ENCODE results near the gene SRGAP1. TPM values are rescaled to one million over a fixed set of nuclear protein-coding genes. Genes with fewer than 3 reads are reported as not detected.

The SRGAP1 gene
- total RNA-seq, 1 donor, result 26.1 TPM

GRCh38 chr12:63989301-63989845 lies 144.9 kb downstream of the SRGAP1 start:
- no peaks in the 10 kb centered on the region for H4K20me1 ChIP-seq (ENCODE audit: insufficient read depth, low read length)
- H3K27me3 ChIP-seq (ENCODE audit: insufficient read depth, low read length), result no peaks in the 10 kb centered on the region
- no peaks in the 10 kb centered on the region for H3K9me3 ChIP-seq (ENCODE audit: low read depth, low read length)
- no peak overlapping the region for H3K4me2 ChIP-seq (ENCODE audit: insufficient read depth, low read length)
- peaks cover 17% of the 10 kb centered on the region for H3K4me1 ChIP-seq (ENCODE audit: insufficient read depth, low read length)
- H3K36me3 ChIP-seq (ENCODE audit: insufficient read depth, low read length), result peaks cover 8% of the 10 kb centered on the region
- H3K27ac ChIP-seq (ENCODE audit: low read depth, low read length), result peak overlapping the region; percentile 25
- TF ChIP-seq, protein P1, sequence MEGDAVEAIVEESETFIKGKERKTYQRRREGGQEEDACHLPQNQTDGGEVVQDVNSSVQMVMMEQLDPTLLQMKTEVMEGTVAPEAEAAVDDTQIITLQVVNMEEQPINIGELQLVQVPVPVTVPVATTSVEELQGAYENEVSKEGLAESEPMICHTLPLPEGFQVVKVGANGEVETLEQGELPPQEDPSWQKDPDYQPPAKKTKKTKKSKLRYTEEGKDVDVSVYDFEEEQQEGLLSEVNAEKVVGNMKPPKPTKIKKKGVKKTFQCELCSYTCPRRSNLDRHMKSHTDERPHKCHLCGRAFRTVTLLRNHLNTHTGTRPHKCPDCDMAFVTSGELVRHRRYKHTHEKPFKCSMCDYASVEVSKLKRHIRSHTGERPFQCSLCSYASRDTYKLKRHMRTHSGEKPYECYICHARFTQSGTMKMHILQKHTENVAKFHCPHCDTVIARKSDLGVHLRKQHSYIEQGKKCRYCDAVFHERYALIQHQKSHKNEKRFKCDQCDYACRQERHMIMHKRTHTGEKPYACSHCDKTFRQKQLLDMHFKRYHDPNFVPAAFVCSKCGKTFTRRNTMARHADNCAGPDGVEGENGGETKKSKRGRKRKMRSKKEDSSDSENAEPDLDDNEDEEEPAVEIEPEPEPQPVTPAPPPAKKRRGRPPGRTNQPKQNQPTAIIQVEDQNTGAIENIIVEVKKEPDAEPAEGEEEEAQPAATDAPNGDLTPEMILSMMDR (IDR thresholded peaks at IDR 0.05; ENCODE audit: extremely low read depth, low read depth, low read length), result no peak
- H3K79me2 ChIP-seq (ENCODE audit: insufficient read depth, low read length), result peaks cover 42% of the 10 kb centered on the region
- no peak overlapping the region for H2AFZ ChIP-seq (ENCODE audit: low read length)
- peak; percentile 31 for DNase-seq (ENCODE audit: insufficient read length, low spot score, missing footprints)
- H3K4me3 ChIP-seq (ENCODE audit: insufficient read depth, low read length), result no peak overlapping the region

- Histone ChIP-seq H4K20me1 (ENCODE audit: insufficient read depth, low read length) (no peaks in the 10 kb centered on the region), H3K27me3 (ENCODE audit: insufficient read depth, low read length) (no peaks in the 10 kb centered on the region), H2AFZ (ENCODE audit: low read length) (no peak overlapping the region), H3K9me3 (ENCODE audit: low read depth, low read length) (no peaks in the 10 kb centered on the region), H3K4me1 (ENCODE audit: insufficient read depth, low read length) (peaks cover 23% of the 10 kb centered on the region), H3K4me2 (ENCODE audit: insufficient read depth, low read length) (no peak overlapping the region), H3K79me2 (ENCODE audit: insufficient read depth, low read length) (peaks cover 42% of the 10 kb centered on the region), H3K36me3 (ENCODE audit: insufficient read depth, low read length) (peaks cover 8% of the 10 kb centered on the region), H3K4me3 (ENCODE audit: insufficient read depth, low read length) (no peak overlapping the region), H3K27ac (ENCODE audit: low read depth, low read length) (no peak overlapping the region)
- TF ChIP-seq, protein P1 (IDR thresholded peaks at IDR 0.05; ENCODE audit: extremely low read depth, low read depth, low read length), result no peak
- no peak for DNase-seq (ENCODE audit: insufficient read length, low spot score, missing footprints)
Measured at GRCh38 chr12:63990828-63991547, 146.5 kb downstream of the SRGAP1 start.

DNA sequence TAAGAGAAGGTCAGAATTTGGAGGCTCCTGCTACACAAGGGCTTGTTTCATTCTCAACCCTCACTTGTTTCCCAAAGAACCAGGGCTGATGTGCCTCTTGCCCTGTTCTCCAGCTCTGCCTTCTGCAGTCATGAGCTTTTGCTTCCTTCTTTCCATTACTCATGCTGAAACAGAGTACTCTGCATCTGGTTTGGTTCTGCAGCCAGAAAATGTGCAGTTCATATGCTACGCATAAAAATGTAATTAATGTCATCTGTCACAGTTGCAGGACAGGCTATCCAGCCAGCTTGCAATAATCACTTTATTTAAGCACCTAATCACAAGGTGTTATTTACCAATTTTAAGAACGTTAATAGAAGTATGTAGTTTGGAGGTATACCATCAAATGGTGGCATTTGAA lies 150.2 kb downstream of the SRGAP1 start:
- H3K4me3 ChIP-seq (ENCODE audit: insufficient read depth, low read length), result no peak overlapping the region
- no peaks in the 10 kb centered on the region for H4K20me1 ChIP-seq (ENCODE audit: insufficient read depth, low read length)
- H3K27me3 ChIP-seq (ENCODE audit: insufficient read depth, low read length), result no peaks in the 10 kb centered on the region
- H3K79me2 ChIP-seq (ENCODE audit: insufficient read depth, low read length), result peaks cover 35% of the 10 kb centered on the region
- TF ChIP-seq, protein P1 (IDR thresholded peaks at IDR 0.05; ENCODE audit: extremely low read depth, low read depth, low read length), result no peak
- H2AFZ ChIP-seq (ENCODE audit: low read length), result no peak overlapping the region
- no peak overlapping the region for H3K4me2 ChIP-seq (ENCODE audit: insufficient read depth, low read length)
- H3K36me3 ChIP-seq (ENCODE audit: insufficient read depth, low read length), result peaks cover 8% of the 10 kb centered on the region
- no peaks in the 10 kb centered on the region for H3K9me3 ChIP-seq (ENCODE audit: low read depth, low read length)
- H3K4me1 ChIP-seq (ENCODE audit: insufficient read depth, low read length), result peaks cover 12% of the 10 kb centered on the region
- no peak overlapping the region for H3K27ac ChIP-seq (ENCODE audit: low read depth, low read length)
- no peak for DNase-seq (ENCODE audit: insufficient read length, low spot score, missing footprints)

DNA sequence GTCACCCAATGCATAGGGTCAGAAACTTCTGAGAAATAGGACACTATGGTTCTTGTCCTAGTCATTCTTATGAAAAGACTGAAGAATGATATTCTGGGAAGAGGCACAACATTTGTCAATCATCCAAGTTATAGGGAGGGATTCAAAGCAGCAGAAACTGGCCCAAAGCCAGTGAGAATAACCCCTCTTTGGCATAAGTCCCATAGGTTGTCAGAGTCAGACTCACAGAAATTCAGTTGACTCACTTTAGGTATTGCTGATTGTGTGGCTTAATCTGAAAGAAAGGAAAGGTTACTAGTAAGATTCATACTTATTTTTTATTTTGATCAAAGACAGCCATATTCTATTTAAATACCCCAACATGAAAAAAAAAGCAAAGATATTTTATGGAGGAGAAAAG lies 151.0 kb downstream of the SRGAP1 start:
- Histone ChIP-seq H4K20me1 (ENCODE audit: insufficient read depth, low read length) (no peaks in the 10 kb centered on the region), H3K27me3 (ENCODE audit: insufficient read depth, low read length) (no peaks in the 10 kb centered on the region), H3K27ac (ENCODE audit: low read depth, low read length) (no peak overlapping the region), H3K4me2 (ENCODE audit: insufficient read depth, low read length) (no peak overlapping the region), H3K4me3 (ENCODE audit: insufficient read depth, low read length) (no peak overlapping the region), H2AFZ (ENCODE audit: low read length) (no peak overlapping the region), H3K4me1 (ENCODE audit: insufficient read depth, low read length) (peaks cover 9% of the 10 kb centered on the region), H3K36me3 (ENCODE audit: insufficient read depth, low read length) (peaks cover 5% of the 10 kb centered on the region), H3K79me2 (ENCODE audit: insufficient read depth, low read length) (peaks cover 35% of the 10 kb centered on the region), H3K9me3 (ENCODE audit: low read depth, low read length) (no peaks in the 10 kb centered on the region)
- DNase-seq (ENCODE audit: insufficient read length, low spot score, missing footprints), result no peak
- TF ChIP-seq, protein P1 (IDR thresholded peaks at IDR 0.05; ENCODE audit: extremely low read depth, low read depth, low read length), result no peak
